Endothelial cell of umbilical vein (primary cell): Measurements from ENCODE around the gene CACNA2D3. TPM values are rescaled to one million over a fixed set of nuclear protein-coding genes. Genes with fewer than 3 reads are reported as not detected.

Experiments
- BruUV-seq: library from RNA; stranded (reverse); fragments of 400-500 nt; replicated peaks from 2 replicates; lab custom pipeline; 2021; lab: Mats Ljungman, UMichigan
- CTCF ChIA-PET: fragments of 300-600, 350-600 bp; sonication (Branson Sonifier 250); formaldehyde crosslinking; loops from one replicate; lab custom pipeline; 2021; ENCODE audit warnings: antibody characterized with exemption, inconsistent platforms; lab: Charles Lee
- POLR2A ChIA-PET: fragments of 300-600, 350-600 bp; sonication (Branson Sonifier 250); formaldehyde crosslinking; loops from one replicate; lab custom pipeline; 2021; ENCODE audit warnings: antibody characterized with exemption, inconsistent platforms; lab: Charles Lee
- DNase-seq: peaks from one replicate; pipeline ENCODE4 v3.0.0-alpha.2; 2011; ENCODE audit warnings: low read depth, low spot score
- FAIRE-seq: peaks from 2 replicates; lab custom pipeline; 2011; peaks lifted over from hg19 to GRCh38; lab: Jason Lieb, UNC
- H2AFZ ChIP-seq: 2 replicates; pipeline ENCODE4 v1.6.0; 2012; ENCODE audit warnings: low read depth, low read length, control low read depth, inconsistent platforms
- H3K27ac ChIP-seq: 2 replicates; pipeline ENCODE4 v1.5.1; 2011; ENCODE audit warnings: low read depth, mild to moderate bottlenecking, control low read depth, low read length, moderate library complexity; ENCODE audit not compliant: insufficient read depth
- H3K27me3 ChIP-seq, 2 experiments: 2 replicates each; pipeline versions ENCODE4 v1.6.0 to v1.6.1; 2011; ENCODE audit warnings: low read length in 2 of 2, mixed read lengths in 1 of 2; ENCODE audit not compliant: control insufficient read depth in 2 of 2, insufficient read depth in 2 of 2
- H3K36me3 ChIP-seq, 2 experiments: 2 replicates in 1 of 2; 3 replicates in 1 of 2; pipeline ENCODE4 v1.5.1; 2011; ENCODE audit warnings: low read length in 2 of 2, mild to moderate bottlenecking in 1 of 2, moderate library complexity in 1 of 2; ENCODE audit not compliant: control insufficient read depth in 2 of 2, insufficient read depth in 2 of 2; ENCODE audit errors: extremely low read depth in 1 of 2
- H3K4me1 ChIP-seq: 3 replicates; pipeline ENCODE4 v1.5.1; 2011; ENCODE audit warnings: mild to moderate bottlenecking, low read length; ENCODE audit not compliant: control insufficient read depth, insufficient read depth; ENCODE audit errors: extremely low read depth
- H3K4me2 ChIP-seq: 2 replicates; pipeline ENCODE4 v1.6.1; 2011; ENCODE audit warnings: low read length, control low read depth, mixed read lengths; ENCODE audit not compliant: insufficient read depth
- H3K4me3 ChIP-seq, 3 experiments: fragments of 200-600 bp in 1 of 3; sonication (generic), shearing (Covaris generic) in 1 of 3; replicated peaks in 1 of 3; 2 replicates each; pipeline ENCODE4 v1.5.1; 2011 to 2016; ENCODE audit warnings: control low read depth in 3 of 3, low read length in 3 of 3, mild to moderate bottlenecking in 2 of 3, inconsistent platforms in 1 of 3, low read depth in 1 of 3, moderate library complexity in 1 of 3; ENCODE audit not compliant: insufficient read depth in 1 of 3
- H3K79me2 ChIP-seq: 2 replicates; pipeline ENCODE4 v1.6.0; 2012; ENCODE audit warnings: low read length, inconsistent platforms; ENCODE audit not compliant: control insufficient read depth, insufficient read depth
- H3K9ac ChIP-seq: replicated peaks from 2 replicates; pipeline ENCODE3; 2011; ENCODE audit warnings: low read length, control low read depth; ENCODE audit not compliant: insufficient read depth; ENCODE audit errors: extremely low read depth
- H3K9me1 ChIP-seq: replicated peaks from 3 replicates; pipeline ENCODE4 v1.6.0; 2011; ENCODE audit warnings: mild to moderate bottlenecking, low read length; ENCODE audit not compliant: control insufficient read depth, insufficient read depth; ENCODE audit errors: extremely low read depth
- H3K9me3 ChIP-seq: replicated peaks from 2 replicates; pipeline ENCODE4 v1.5.1; 2012; ENCODE audit warnings: low read length, inconsistent platforms; ENCODE audit not compliant: control insufficient read depth, insufficient read depth
- H4K20me1 ChIP-seq: replicated peaks from 2 replicates; pipeline ENCODE3; 2011; ENCODE audit warnings: mild to moderate bottlenecking, low read length; ENCODE audit not compliant: control insufficient read depth, insufficient read depth; ENCODE audit errors: extremely low read depth
- EZH2 ChIP-seq: IDR thresholded peaks from 2 replicates; pipeline ENCODE4 v1.6.1; 2012; ENCODE audit warnings: borderline replicate concordance, low read depth, mild to moderate bottlenecking, moderate library complexity, low read length, inconsistent platforms; ENCODE audit not compliant: severe bottlenecking
- FOS ChIP-seq: IDR thresholded peaks from 2 replicates; pipeline ENCODE4 v1.6.1; 2011; ENCODE audit warnings: mild to moderate bottlenecking, low read length, moderate library complexity, borderline replicate concordance; ENCODE audit not compliant: insufficient read depth
- GATA2 ChIP-seq: IDR thresholded peaks from 2 replicates; pipeline ENCODE4 v1.7.0; 2011; ENCODE audit warnings: low read depth, mild to moderate bottlenecking, moderate library complexity, mixed read lengths, low read length; ENCODE audit not compliant: insufficient read length, insufficient read depth
- JUN ChIP-seq: IDR thresholded peaks from 2 replicates; pipeline ENCODE4 v1.6.1; 2011; ENCODE audit warnings: borderline replicate concordance, low read depth; ENCODE audit not compliant: insufficient read length, insufficient read depth
- MYC ChIP-seq: IDR thresholded peaks from one replicate; pipeline ENCODE4 v1.6.1; 2011; ENCODE audit warnings: mild to moderate bottlenecking, low read depth, low read length
- POLR2A ChIP-seq: IDR thresholded peaks from 2 replicates; pipeline ENCODE4 v1.6.1; 2012; ENCODE audit warnings: low read depth, mild to moderate bottlenecking, control low read depth, low read length
- POLR2AphosphoS5 ChIP-seq: IDR thresholded peaks from 2 replicates; pipeline ENCODE4 v1.6.1; 2012; ENCODE audit warnings: low read depth, mild to moderate bottlenecking, control low read depth, low read length, moderate library complexity; ENCODE audit not compliant: insufficient read depth
- dilution Hi-C: fragments of 300-500 bp; cut with MboI; formaldehyde crosslinking; loops from one replicate; pipeline ENCODE4 v1.15.0; 2019; ENCODE audit warnings: low sequenced_read_pairs; ENCODE audit not compliant: extremely low pct_ligation_motif_present
- intact Hi-C: fragments of 100-400 bp; cut with micrococcal nuclease; formaldehyde crosslinking; loops from one replicate; pipeline ENCODE4 v1.10.0; 2022
- polyA plus RNA-seq, 4 experiments: library from polyadenylated mRNA; depleted of rRNA in 3 of 4; stranded (reverse) in 3 of 4; unstranded in 1 of 4; fragments of >200 nt; gene quantifications; 2 replicates each; pipeline versions ENCODE4 v1.2.1 to v1.2.3, GENCODE V29; 2011 to 2012; ENCODE audit warnings: missing spikeins in 1 of 4
- total RNA-seq: library from RNA; stranded (reverse); gene quantifications from 2 replicates; pipeline ENCODE4 v1.2.3, GENCODE V29; 2021
- TF ChIP-seq, protein P1 (sequence below): IDR thresholded peaks from 2 replicates; pipeline ENCODE4 v1.6.1; 2011; ENCODE audit not compliant: insufficient read depth, insufficient read length
- TF ChIP-seq, protein P2 (sequence below), 2 donors: IDR thresholded peaks; 1 replicate in 1 of 2; 2 replicates in 1 of 2; pipeline ENCODE4 v1.5.1; 2011; ENCODE audit warnings: low read length in 2 of 2, mild to moderate bottlenecking in 2 of 2, moderate library complexity in 2 of 2, control low read depth in 1 of 2, inconsistent platforms in 1 of 2, low read depth in 1 of 2; ENCODE audit not compliant: insufficient read depth in 1 of 2; ENCODE audit errors: extremely low read depth in 1 of 2

The CACNA2D3 gene
- total and polyA plus RNA-seq, 2 donors (not counting 3 experiments of a cell fraction or from before 2014, with no cell fraction given), result not detected

DNA sequence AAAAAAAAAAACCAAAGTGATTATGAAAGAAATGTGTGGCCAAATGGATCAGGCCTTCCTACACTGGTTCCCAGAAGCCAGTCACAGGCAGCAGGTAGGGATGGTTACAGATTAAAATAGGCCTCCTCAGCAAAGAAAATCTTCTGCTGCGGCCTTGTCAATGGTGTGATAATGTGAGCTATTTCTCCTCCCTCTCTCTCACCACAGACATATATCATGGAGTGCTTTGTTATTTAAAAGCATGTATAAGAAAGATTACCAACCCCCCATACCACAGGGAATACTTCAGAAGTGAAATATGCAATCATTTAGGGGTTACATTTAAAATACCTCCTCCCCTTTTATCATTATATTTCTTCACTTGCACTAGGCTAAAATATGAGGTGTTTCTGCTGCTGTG lies 837.7 kb downstream of the CACNA2D3 start:
- no peak overlapping the region for H3K27ac ChIP-seq
- H4K20me1 ChIP-seq, result no peaks in the 10 kb centered on the region
- H3K36me3 ChIP-seq, result no peaks in the 10 kb centered on the region
- POLR2A ChIA-PET, result no interaction called here
- CTCF ChIA-PET, result no interaction called here
- dilution Hi-C loops (no loop called here), intact Hi-C loops (no loop called here)
- H3K9ac ChIP-seq, result no peak overlapping the region
- DNase-seq (no peak), FAIRE-seq (no peak)
- no peaks in the 10 kb centered on the region for H3K27me3 ChIP-seq
- H3K4me2 ChIP-seq, result no peak overlapping the region
- no peaks in the 10 kb centered on the region for H3K4me1 ChIP-seq
- no peak overlapping the region for H2AFZ ChIP-seq
- no peak overlapping the region for H3K4me3 ChIP-seq
- no TSS peak for BruUV-seq
- no peaks in the 10 kb centered on the region for H3K9me1 ChIP-seq
- no peaks in the 10 kb centered on the region for H3K79me2 ChIP-seq
- H3K9me3 ChIP-seq, result no peaks in the 10 kb centered on the region
- no peak for TF ChIP-seq GATA2
- TF ChIP-seq, protein P1, sequence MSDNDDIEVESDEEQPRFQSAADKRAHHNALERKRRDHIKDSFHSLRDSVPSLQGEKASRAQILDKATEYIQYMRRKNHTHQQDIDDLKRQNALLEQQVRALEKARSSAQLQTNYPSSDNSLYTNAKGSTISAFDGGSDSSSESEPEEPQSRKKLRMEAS, result no peak
- TF ChIP-seq, protein P2, sequence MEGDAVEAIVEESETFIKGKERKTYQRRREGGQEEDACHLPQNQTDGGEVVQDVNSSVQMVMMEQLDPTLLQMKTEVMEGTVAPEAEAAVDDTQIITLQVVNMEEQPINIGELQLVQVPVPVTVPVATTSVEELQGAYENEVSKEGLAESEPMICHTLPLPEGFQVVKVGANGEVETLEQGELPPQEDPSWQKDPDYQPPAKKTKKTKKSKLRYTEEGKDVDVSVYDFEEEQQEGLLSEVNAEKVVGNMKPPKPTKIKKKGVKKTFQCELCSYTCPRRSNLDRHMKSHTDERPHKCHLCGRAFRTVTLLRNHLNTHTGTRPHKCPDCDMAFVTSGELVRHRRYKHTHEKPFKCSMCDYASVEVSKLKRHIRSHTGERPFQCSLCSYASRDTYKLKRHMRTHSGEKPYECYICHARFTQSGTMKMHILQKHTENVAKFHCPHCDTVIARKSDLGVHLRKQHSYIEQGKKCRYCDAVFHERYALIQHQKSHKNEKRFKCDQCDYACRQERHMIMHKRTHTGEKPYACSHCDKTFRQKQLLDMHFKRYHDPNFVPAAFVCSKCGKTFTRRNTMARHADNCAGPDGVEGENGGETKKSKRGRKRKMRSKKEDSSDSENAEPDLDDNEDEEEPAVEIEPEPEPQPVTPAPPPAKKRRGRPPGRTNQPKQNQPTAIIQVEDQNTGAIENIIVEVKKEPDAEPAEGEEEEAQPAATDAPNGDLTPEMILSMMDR (IDR thresholded peaks at IDR 0.05; ENCODE audit: extremely low read depth in 1 of 2, insufficient read depth in 1 of 2, low read depth in 1 of 2, low read length in 2 of 2), result no peak
- TF ChIP-seq POLR2A, result no peak
- no peak for TF ChIP-seq EZH2
- TF ChIP-seq JUN, result no peak
- no peak for TF ChIP-seq MYC
- no peak for TF ChIP-seq FOS
- TF ChIP-seq POLR2AphosphoS5, result no peak
